GM12878 (cell line): ENCODE measurements around the gene ZNF768. TPM values are rescaled to one million over a fixed set of nuclear protein-coding genes. Genes with fewer than 3 reads are reported as not detected.

ENCODE experiments used
- BCL11A ChIP-seq: IDR thresholded peaks from 2 replicates; pipeline ENCODE4 v1.6.1; 2011; ENCODE audit warnings: low read depth, low read length
- BCLAF1 ChIP-seq: fragments of 450-650 bp; IDR thresholded peaks from 2 replicates; pipeline ENCODE4 v1.6.1; 2017; ENCODE audit warnings: antibody characterized with exemption, mild to moderate bottlenecking, moderate library complexity
- BMI1 ChIP-seq: fragments of 450-650 bp; IDR thresholded peaks from 2 replicates; pipeline ENCODE4 v1.6.1; 2016; ENCODE audit warnings: mild to moderate bottlenecking, moderate library complexity, borderline replicate concordance
- CREB1 ChIP-seq: IDR thresholded peaks from 2 replicates; pipeline ENCODE4 v1.6.1; 2012; ENCODE audit warnings: low read depth, mild to moderate bottlenecking, inconsistent platforms
- E4F1 ChIP-seq: fragments of 450-650 bp; IDR thresholded peaks from 2 replicates; pipeline ENCODE4 v1.6.1; 2018; ENCODE audit warnings: borderline replicate concordance, mild to moderate bottlenecking; ENCODE audit not compliant: partially characterized antibody
- GATAD2B ChIP-seq: fragments of 450-650 bp; conservative IDR thresholded peaks from 2 replicates; pipeline ENCODE4 v1.6.1; 2017; ENCODE audit warnings: low read depth, mild to moderate bottlenecking, moderate library complexity
- HDAC2 ChIP-seq: fragments of 200-600 bp; sonication (generic); IDR thresholded peaks from 2 replicates; pipeline ENCODE4 v1.6.1; 2017
- KDM1A ChIP-seq: fragments of 200-600 bp; sonication (generic); IDR thresholded peaks from 2 replicates; pipeline ENCODE4 v1.6.1; 2016; ENCODE audit warnings: borderline replicate concordance
- KLF5 ChIP-seq: fragments of 450-650 bp; IDR thresholded peaks from 2 replicates; pipeline ENCODE4 v1.6.1; 2014; ENCODE audit warnings: mild to moderate bottlenecking; ENCODE audit not compliant: partially characterized antibody
- LARP7 ChIP-seq: fragments of 450-650 bp; IDR thresholded peaks from 2 replicates; pipeline ENCODE4 v1.6.1; 2017; ENCODE audit warnings: mild to moderate bottlenecking
- NR2F1 ChIP-seq: fragments of 450-650 bp; conservative IDR thresholded peaks from 2 replicates; pipeline ENCODE4 v1.6.1; 2017; ENCODE audit warnings: mild to moderate bottlenecking
- RBBP5 ChIP-seq: fragments of 200-600 bp; sonication (generic); conservative IDR thresholded peaks from 2 replicates; pipeline ENCODE4 v1.6.1; 2016
- SIN3A ChIP-seq: IDR thresholded peaks from 2 replicates; pipeline ENCODE4 v1.6.1; 2012; ENCODE audit warnings: low read depth, low read length, improper control_type of control experiment
- SIX5 ChIP-seq: IDR thresholded peaks from 2 replicates; pipeline ENCODE4 v1.6.1; 2011; ENCODE audit warnings: mild to moderate bottlenecking, low read depth, low read length, moderate library complexity; ENCODE audit not compliant: severe bottlenecking
- SP1 ChIP-seq: IDR thresholded peaks from one replicate; pipeline ENCODE4 v1.6.1; 2011; ENCODE audit warnings: low read depth, low read length
- ZBTB11 ChIP-seq: fragments of 450-650 bp; formaldehyde crosslinking; IDR thresholded peaks from 2 replicates; pipeline ENCODE4 v1.5.0; 2022; ENCODE audit warnings: mild to moderate bottlenecking, missing genetic modification characterization
- ZNF687 ChIP-seq: fragments of 450-650 bp; IDR thresholded peaks from 2 replicates; pipeline ENCODE4 v1.6.1; 2017; ENCODE audit warnings: mild to moderate bottlenecking, moderate library complexity
- polyA plus RNA-seq, 11 experiments: library from polyadenylated mRNA; depleted of rRNA in 4 of 11; unstranded in 6 of 11; stranded (reverse) in 5 of 11; fragments of >200 nt; fragmentation: Nextera tagmentation in 4 of 11; fragmentation: Illumina TruSeq in 1 of 11; extraction: Ambion mirVana in 4 of 11; extraction: Trizol in 1 of 11; gene quantifications; 1 replicate in 1 of 11; 2 replicates in 10 of 11; pipeline versions ENCODE4 v1.2.1 to v1.2.3, GENCODE V29; 2011 to 2016; ENCODE audit warnings: inconsistent platforms in 2 of 11, missing spikeins in 2 of 11, low read depth in 1 of 11
- total RNA-seq, 4 experiments: library from RNA; depleted of rRNA in 3 of 4; stranded (reverse); fragments of >200 nt in 3 of 4; fragmentation: Illumina TruSeq in 1 of 4; extraction: Trizol in 1 of 4; gene quantifications; 2 replicates each; pipeline versions ENCODE4 v1.2.1 to v1.2.3, GENCODE V29; 2013 to 2021

Gene ZNF768
- total and polyA plus RNA-seq, 10 of the 15 experiments (the other 5 are each of a cell fraction or from before 2014, with no cell fraction given): 0.05 to 23.1 (median 9.1) TPM

GRCh38 chr16:30557957-30558788 is 31.8 kb upstream of the ZNF768 start, which contains the start of gene ZNF764 (continued):
- TF ChIP-seq ZNF687 (peak; percentile 49), ZBTB11 (CRISPR knock-in tag) (no peak), HDAC2 (no peak), SP1 (peak; percentile 48), BCL11A (no peak), NR2F1 (peak; percentile 97), SIX5 (peak; percentile 77), GATAD2B (no peak; the same call in 1 of the 2 replicates), BMI1 (no peak), E4F1 (no peak), SIN3A (no peak; the same call in none of the 2 replicates), LARP7 (peak; percentile 47; the same call in 1 of the 2 replicates), CREB1 (peak; percentile 83), BCLAF1 (no peak), KLF5 (peak; percentile 61), KDM1A (no peak), RBBP5 (no peak)
